ENCODE results near the gene BTBD3.

The BTBD3 gene

GRCh38 chr20:11918391-11918845, 725 bp downstream of the BTBD3 start:
- DNase-seq: no peak

DNA sequence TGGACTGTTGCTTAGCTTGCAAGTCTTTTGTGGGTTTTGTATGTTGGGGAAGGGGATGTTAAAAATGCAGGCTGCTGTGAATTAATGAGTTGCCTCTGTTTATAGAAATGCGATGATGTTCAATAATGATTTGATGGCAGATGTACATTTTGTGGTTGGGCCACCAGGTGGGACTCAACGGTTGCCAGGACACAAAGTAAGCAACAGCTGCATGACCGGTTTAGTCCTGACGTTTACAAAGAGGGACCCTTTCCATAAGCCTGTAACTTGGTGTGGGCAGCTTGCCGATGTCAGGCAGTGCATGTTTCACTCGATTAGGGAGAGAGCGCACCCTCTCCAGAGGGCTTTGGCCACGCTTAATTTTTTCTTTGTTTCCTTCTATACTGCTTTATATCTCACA, 1.3 kb downstream of the BTBD3 start:
- no peak for DNase-seq

DNA sequence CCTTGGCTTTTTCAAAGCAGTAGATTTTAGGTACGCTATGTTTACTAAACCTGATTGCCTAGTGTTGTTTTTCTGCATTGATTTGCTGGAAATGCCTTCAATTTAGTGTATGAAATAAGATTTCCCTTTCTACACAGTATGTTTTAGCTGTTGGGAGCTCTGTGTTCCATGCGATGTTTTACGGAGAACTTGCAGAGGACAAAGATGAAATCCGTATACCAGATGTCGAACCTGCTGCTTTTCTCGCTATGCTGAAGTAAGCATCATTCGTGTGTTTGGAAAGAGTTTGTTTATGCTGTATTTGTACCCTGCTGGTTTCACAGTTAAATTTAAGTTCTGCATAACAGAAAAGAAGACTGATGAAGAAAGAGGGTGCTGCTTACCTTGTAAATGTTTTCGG, 1.9 kb downstream of the BTBD3 start:
- DNase-seq: no peak

DNA sequence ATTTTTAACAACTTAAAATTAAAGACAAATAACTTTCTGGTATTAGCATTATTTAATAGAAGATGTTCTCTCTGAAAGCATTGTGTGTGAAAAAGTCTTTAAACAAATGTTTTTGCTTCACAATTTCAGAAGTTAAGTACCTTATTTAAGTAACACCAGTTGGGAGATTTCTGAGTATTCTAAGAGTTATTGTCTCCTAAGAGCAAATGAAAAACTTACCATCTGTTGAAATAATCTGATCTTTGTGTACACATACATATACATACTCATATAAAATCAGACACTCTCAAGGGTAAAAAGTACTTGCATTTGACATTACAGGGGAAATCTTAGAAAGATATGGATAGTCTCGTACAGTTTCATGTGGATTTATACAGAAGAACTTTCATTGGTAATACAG, 2.4 kb downstream of the BTBD3 start:
- DNase-seq: no peak

GRCh38 chr20:11921321-11921720, 3.6 kb downstream of the BTBD3 start:
- DNase-seq: no peak

DNA sequence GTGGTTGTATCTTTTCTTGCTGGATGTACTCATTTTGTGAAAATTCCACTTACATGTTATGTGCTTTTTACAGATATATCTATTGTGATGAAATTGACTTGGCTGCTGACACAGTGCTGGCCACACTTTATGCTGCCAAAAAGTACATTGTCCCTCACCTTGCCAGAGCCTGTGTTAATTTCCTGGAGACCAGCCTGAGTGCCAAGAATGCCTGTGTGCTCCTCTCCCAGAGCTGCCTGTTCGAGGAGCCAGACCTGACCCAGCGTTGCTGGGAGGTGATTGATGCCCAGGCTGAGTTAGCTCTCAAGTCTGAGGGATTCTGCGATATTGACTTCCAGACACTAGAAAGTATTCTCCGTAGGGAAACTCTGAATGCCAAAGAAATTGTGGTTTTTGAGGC, 4.9 kb downstream of the BTBD3 start:
- DNase-seq: no peak

- DNase-seq: no peak
Observed at GRCh38 chr20:11924923-11925322, 7.2 kb downstream of the BTBD3 start.

- DNase-seq: no peak
Observed at GRCh38 chr20:11926292-11926998, 8.8 kb downstream of the BTBD3 start.

- DNase-seq: no peak
Observed at GRCh38 chr20:11929947-11930346, 12.3 kb downstream of the BTBD3 start.

- no peak for DNase-seq
Observed at GRCh38 chr20:11935212-11936154, 17.8 kb downstream of the BTBD3 start.

DNA sequence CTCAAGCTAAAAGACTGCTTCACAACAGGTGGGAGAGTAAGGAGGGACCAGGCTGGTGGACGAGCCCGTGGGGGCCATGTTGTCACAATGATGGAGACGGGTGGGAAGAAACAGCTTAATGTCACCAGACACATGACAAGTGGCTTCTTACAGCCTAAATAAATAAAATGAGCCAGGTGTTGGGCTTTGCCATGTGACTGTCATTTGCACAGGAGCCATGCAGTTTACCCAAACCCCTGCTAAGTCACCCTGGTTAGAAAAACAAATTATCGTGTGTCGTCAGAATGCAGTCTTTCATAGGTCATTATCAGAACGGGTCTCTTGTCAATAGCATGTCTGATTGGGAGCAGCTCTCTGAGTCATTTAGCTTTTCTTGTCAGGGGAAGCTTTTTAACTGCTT, 18.5 kb downstream of the BTBD3 start:
- no peak for DNase-seq

- DNase-seq: no peak
Observed at GRCh38 chr20:11937230-11937629, 19.5 kb downstream of the BTBD3 start.

GRCh38 chr20:11941593-11942246, 24.0 kb downstream of the BTBD3 start:
- DNase-seq: no peak

DNA sequence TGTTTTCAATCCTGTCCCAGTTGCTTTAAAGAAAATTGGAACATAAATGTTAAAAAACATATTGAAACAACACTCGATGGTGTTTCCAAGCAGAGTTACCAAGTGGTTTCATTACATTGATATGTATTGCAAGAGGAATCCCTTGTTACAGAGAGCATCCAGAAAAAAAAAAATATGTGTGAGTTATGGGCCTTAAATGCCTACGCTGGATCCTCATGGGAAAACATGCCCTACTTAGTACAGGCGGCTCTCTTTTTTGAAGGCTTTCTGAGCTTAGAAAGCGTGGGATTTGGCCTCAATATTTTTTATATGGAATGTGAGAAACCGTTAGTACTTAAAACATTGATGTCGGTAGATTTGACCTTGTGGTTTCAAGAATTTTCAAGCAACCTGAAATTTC, 26.1 kb downstream of the BTBD3 start:
- no peak for DNase-seq

DNA sequence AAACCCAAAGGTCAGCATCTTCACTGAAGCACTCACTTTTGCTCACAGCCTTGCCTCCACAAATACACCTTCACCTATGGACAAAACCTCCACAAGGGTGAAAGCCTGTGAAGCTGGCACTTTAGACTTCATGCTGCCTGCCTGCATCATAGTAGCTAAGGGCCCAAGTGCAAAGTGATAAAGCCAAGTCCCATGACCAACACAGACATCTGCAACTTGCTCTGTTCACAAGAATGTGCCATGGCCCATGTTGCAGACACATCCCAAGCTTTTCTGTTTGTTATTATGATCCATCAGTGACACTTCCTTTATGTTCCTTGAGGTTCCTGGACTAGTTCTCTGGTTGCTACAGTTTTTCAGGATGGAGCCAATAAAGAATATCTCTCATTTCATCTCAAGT, 31.1 kb downstream of the BTBD3 start:
- no peak for DNase-seq

DNA sequence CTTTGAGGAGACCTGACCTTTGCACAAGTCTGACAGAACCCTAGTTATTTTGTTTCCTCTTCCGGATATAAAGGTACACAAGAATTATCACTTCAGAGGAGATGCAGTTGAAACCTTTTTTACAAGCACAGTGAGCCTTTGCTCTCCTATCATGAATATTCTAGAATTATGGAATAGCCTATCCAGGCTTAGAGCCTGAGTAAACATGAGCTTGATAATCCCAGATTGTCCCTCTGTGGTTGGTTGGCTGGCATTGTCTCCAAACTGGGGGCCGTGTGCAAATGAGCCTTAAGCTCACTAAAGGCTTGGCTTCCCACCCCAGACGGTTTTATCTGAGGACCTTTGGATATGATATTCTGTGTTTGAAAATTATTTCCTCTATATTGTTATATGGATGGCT, 32.0 kb downstream of the BTBD3 start:
- no peak for DNase-seq

DNA sequence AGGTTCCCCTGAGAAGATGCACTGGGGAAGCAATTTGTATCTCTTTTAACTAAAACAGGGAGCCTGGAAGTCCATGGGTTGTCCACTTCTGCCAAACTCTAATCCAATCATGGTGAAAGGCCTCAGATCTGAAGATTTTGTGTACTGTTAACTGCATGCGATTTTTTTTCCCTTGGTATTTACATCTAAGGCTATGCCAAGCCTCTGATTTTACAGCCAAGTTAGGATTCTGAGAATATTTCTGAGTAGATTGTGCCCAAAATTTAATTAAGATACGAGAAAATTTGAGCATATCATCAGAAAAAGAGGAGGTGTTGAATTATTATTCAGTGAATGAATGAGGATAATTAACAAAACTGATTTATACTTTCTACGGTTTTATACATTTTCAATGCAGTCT, 34.0 kb downstream of the BTBD3 start:
- no peak for DNase-seq

GRCh38 chr20:11952639-11953038, 34.9 kb downstream of the BTBD3 start:
- DNase-seq: no peak

- DNase-seq: no peak
Observed at GRCh38 chr20:11957911-11958310, 40.2 kb downstream of the BTBD3 start.

DNA sequence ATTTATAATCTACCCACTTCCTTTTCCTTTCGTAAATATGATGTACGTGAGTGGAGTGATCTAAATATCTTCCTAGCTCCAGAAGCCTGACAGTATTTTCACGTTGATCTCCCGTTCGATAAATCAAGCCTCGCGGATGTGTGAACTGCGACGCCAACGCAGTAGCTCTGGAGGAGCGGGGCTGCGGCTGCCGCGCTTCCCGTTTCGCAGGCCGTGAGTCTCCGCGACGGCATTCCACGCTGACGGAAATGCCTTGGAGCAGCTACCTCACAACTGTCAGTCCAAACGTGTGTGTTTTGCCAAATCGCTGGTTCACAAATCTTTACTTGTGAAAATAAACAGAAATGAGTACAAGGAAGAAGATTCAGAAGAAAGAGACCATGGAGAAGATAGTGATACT, 41.2 kb downstream of the BTBD3 start:
- DNase-seq: no peak

DNA sequence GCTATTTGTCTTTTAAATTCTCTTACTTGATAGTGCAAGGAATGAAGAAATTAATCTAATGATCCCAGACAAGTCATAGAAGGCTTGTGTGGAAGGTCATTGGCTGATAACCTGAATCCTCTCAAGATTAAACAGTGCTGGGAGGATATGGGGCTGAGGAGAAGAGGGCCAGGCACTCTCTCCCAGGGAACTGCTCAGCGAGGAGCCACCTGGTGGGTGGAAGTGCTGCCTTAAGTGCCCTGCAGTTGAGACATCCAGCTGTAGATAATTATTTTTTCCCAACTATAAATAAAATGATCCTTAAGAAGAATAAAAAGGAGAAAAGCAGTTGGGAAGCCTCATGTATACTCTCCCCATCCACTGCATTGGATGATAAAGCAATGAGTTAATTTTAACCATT, 47.9 kb downstream of the BTBD3 start:
- no peak for DNase-seq

DNA sequence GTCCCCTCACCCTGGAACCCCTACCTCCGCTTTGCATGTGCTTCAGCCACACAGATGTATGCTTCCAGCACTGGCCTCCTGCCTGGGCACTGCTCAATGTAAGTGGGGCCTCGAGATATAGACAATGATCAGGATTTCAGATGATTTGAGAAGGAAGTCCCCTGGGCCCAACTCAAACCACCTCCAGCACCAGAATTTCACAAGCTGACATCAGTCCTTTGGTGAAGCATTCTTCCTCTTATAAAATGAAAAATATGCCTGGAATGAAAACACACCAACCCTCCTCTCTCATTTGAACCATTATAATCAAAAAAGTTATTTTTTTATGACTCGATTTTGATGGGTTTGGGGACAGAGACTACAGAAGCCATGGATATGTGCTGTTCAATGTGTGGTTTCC, 48.5 kb downstream of the BTBD3 start:
- no peak for DNase-seq

- DNase-seq: no peak
Observed at GRCh38 chr20:11970243-11970836, 52.6 kb downstream of the BTBD3 start.
